Breast epithelium (tissue), 3 donors: ENCODE data around the gene CAMK2B.

ENCODE experiments used
- CTCF ChIP-seq, 3 donors: fragments of 450-650 bp; IDR thresholded peaks; one replicate each; pipeline ENCODE4 v1.5.1; 2016 to 2017; ENCODE audit warnings: antibody characterized with exemption in 3 of 3, mild to moderate bottlenecking in 3 of 3, moderate library complexity in 3 of 3
- POLR2A ChIP-seq: fragments of 450-650 bp; IDR thresholded peaks from one replicate; pipeline ENCODE4 v1.6.1; 2016; ENCODE audit warnings: antibody characterized with exemption, mild to moderate bottlenecking, moderate library complexity

GRCh38 chr7:44311561-44312495 lies 13.6 kb downstream of the CAMK2B start:
- TF ChIP-seq CTCF (IDR thresholded peaks at IDR 0.05) (no peak), POLR2A (no peak)
